HepG2 (cell line): ENCODE measurements around the gene PDPK1. TPM values are rescaled to one million over a fixed set of nuclear protein-coding genes. Genes with fewer than 3 reads are reported as not detected.

ENCODE experiments used
- BRCA1 ChIP-seq: sonication (generic); formaldehyde crosslinking; IDR thresholded peaks from 2 replicates; pipeline ENCODE4 v1.4.0; 2020; ENCODE audit warnings: missing genetic modification reagents
- EZH2 ChIP-seq: conservative IDR thresholded peaks from 2 replicates; pipeline ENCODE4 v1.6.1; 2012; ENCODE audit warnings: mild to moderate bottlenecking, low read depth, low read length, moderate library complexity
- FOXP1 ChIP-seq, 2 experiments: fragments of 450-650 bp in 1 of 2; IDR thresholded peaks; 2 replicates each; pipeline ENCODE4 v1.6.1; 2017 to 2018; ENCODE audit warnings: antibody characterized with exemption in 1 of 2
- MED8 ChIP-seq: sonication (generic); formaldehyde crosslinking; IDR thresholded peaks from 2 replicates; pipeline ENCODE4 v1.8.1; 2023; ENCODE audit warnings: mild to moderate bottlenecking, missing genetic modification reagents; ENCODE audit not compliant: insufficient replicate concordance
- RFXANK ChIP-seq: IDR thresholded peaks from 2 replicates; pipeline ENCODE4 v1.6.1; 2016
- RFXAP ChIP-seq: sonication (generic); formaldehyde crosslinking; IDR thresholded peaks from 2 replicates; pipeline ENCODE4 v1.4.0; 2020; ENCODE audit warnings: missing genetic modification reagents, borderline replicate concordance
- SMYD3 ChIP-seq: sonication (generic); formaldehyde crosslinking; IDR thresholded peaks from 2 replicates; pipeline ENCODE4 v1.8.1; 2023; ENCODE audit warnings: mild to moderate bottlenecking, missing genetic modification reagents
- SOX5 ChIP-seq: IDR thresholded peaks from 2 replicates; pipeline ENCODE4 v1.6.1; 2016; ENCODE audit warnings: borderline replicate concordance
- STAT5B ChIP-seq: sonication (generic); formaldehyde crosslinking; IDR thresholded peaks from 2 replicates; pipeline ENCODE4 v1.4.0; 2020; ENCODE audit warnings: missing genetic modification reagents
- TBX2 ChIP-seq: sonication (generic); formaldehyde crosslinking; IDR thresholded peaks from 2 replicates; pipeline ENCODE4 v1.5.0; 2020; ENCODE audit warnings: missing genetic modification reagents, mild to moderate bottlenecking, borderline replicate concordance
- THRA ChIP-seq: sonication (generic); formaldehyde crosslinking; IDR thresholded peaks from 2 replicates; pipeline ENCODE4 v1.4.0; 2020; ENCODE audit warnings: missing genetic modification reagents, borderline replicate concordance
- ZBTB7B ChIP-seq: sonication (generic); formaldehyde crosslinking; IDR thresholded peaks from 2 replicates; pipeline ENCODE4 v1.4.0; 2020; ENCODE audit warnings: missing genetic modification reagents
- ZFAT ChIP-seq: sonication (generic); formaldehyde crosslinking; conservative IDR thresholded peaks from 2 replicates; pipeline ENCODE4 v1.8.1; 2023; ENCODE audit warnings: missing genetic modification reagents, inconsistent platforms
- ZFP36 ChIP-seq: fragments of 150-350 bp; IDR thresholded peaks from 2 replicates; pipeline ENCODE4 v1.6.1; 2018; ENCODE audit warnings: borderline replicate concordance, low read length, low read depth; ENCODE audit not compliant: partially characterized antibody
- ZNF24 ChIP-seq: fragments of 450-650 bp; IDR thresholded peaks from 2 replicates; pipeline ENCODE4 v1.6.1; 2017; ENCODE audit warnings: antibody characterized with exemption, mild to moderate bottlenecking
- ZNF263 ChIP-seq: sonication (generic); formaldehyde crosslinking; IDR thresholded peaks from 2 replicates; pipeline ENCODE4 v1.4.0; 2020; ENCODE audit warnings: missing genetic modification reagents
- ZNF350 ChIP-seq: sonication (generic); formaldehyde crosslinking; IDR thresholded peaks from 2 replicates; pipeline ENCODE4 v1.4.0; 2020; ENCODE audit warnings: mild to moderate bottlenecking, low read depth, missing genetic modification reagents, borderline replicate concordance
- ZNF597 ChIP-seq: sonication (generic); formaldehyde crosslinking; IDR thresholded peaks from 2 replicates; pipeline ENCODE4 v1.5.0; 2020; ENCODE audit warnings: missing genetic modification reagents
- ZSCAN30 ChIP-seq: sonication (generic); formaldehyde crosslinking; IDR thresholded peaks from 2 replicates; pipeline ENCODE4 v1.5.0; 2020; ENCODE audit warnings: mild to moderate bottlenecking, missing genetic modification reagents
- polyA plus RNA-seq, 8 experiments: library from polyadenylated mRNA; depleted of rRNA in 3 of 8; stranded (reverse) in 7 of 8; unstranded in 1 of 8; fragments of >200 nt; fragmentation: Illumina TruSeq in 4 of 8; extraction: Trizol in 4 of 8; gene quantifications; 2 replicates each; pipeline versions ENCODE4 v1.2.1 to v1.2.3, GENCODE V29; 2011 to 2016; ENCODE audit warnings: low read depth in 4 of 8, missing spikeins in 1 of 8, mixed read lengths in 1 of 8; ENCODE audit not compliant: insufficient read depth in 1 of 8
- total RNA-seq, 5 experiments: library from RNA; depleted of rRNA; stranded (reverse); fragments of >200 nt; fragmentation: Illumina TruSeq; extraction: Trizol; gene quantifications; 2 replicates each; pipeline ENCODE4 v1.2.3, GENCODE V29; 2016; ENCODE audit warnings: low read depth in 1 of 5
- TF ChIP-seq, protein P1 (sequence below): sonication (generic); formaldehyde crosslinking; IDR thresholded peaks from 2 replicates; pipeline ENCODE4 v1.5.0; 2020; ENCODE audit warnings: mild to moderate bottlenecking, missing genetic modification reagents
- TF ChIP-seq, protein P2 (sequence below): IDR thresholded peaks from 2 replicates; pipeline ENCODE4 v1.6.1; 2016; ENCODE audit warnings: missing genetic modification reagents, missing compliant biosample characterization
- TF ChIP-seq, protein P3 (sequence below): sonication (generic); formaldehyde crosslinking; IDR thresholded peaks from 2 replicates; pipeline ENCODE4 v1.8.0; 2023; ENCODE audit warnings: mild to moderate bottlenecking, missing genetic modification reagents
- TF ChIP-seq, protein P4 (sequence below): IDR thresholded peaks from 2 replicates; pipeline ENCODE4 v1.6.1; 2016; ENCODE audit warnings: missing compliant biosample characterization, missing genetic modification reagents, borderline replicate concordance

The PDPK1 gene
- total and polyA plus RNA-seq, 2 of the 13 experiments (the other 11 are each of a cell fraction or from before 2014, with no cell fraction given): 59.6 to 129 TPM

DNA sequence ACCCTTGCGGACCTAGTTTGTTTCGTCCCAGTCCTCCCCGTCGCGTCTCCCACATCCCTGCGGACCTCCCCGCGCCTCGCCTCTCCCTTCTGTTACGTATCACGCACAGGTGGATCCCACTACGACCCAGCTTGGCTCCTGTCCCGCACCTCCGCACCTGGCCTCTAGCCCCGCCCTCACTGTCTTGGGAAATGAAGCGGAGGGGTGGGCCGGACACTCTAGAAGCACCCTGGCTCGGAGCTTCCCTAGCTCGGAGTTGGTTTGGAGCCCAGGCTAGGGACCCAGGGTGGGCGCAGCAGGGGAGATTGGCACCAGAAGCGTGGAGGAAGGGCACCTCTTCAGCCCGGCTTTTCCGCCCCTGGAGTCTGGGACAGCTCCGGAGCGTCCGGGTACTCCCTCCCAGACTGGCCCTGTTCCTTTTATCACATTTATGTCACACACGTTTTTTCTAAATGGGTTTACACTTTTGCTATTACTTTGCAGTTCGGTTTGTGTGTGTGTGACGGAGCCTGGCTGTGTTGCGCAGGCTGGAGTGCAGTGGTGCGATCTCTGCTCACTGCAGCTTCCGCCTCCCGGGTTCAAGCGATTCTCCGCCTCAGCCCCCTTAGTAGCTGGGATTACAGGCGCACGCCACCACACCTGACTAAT, 5.2 kb upstream of the PDPK1 start (continued):
- TF ChIP-seq THRA (CRISPR knock-in tag) (no peak), ZSCAN30 (CRISPR knock-in tag) (no peak), ZNF24 (no peak), SMYD3 (0 out of 2 replicates have a peak, but pooled peaks have one; percentile 2), STAT5B (CRISPR knock-in tag) (no peak), RFXANK (CRISPR knock-in tag) (no peak), ZFP36 (no peak), ZBTB7B (CRISPR knock-in tag) (0 out of 2 replicates have a peak, but pooled peaks have one; percentile 3), ZNF350 (peak; percentile 28; the same call in 1 of the 2 replicates), ZNF263 (peak; percentile 80), MED8 (no peak), SOX5 (CRISPR knock-in tag) (no peak), FOXP1 (IDR thresholded peaks at IDR 0.05) (no peak), FOXP1 (CRISPR knock-in tag; IDR thresholded peaks at IDR 0.05) (no peak), RFXAP (no peak), EZH2 (no peak), ZNF597 (CRISPR knock-in tag) (no peak), TBX2 (no peak; the same call in 1 of the 2 replicates), ZFAT (CRISPR knock-in tag) (no peak), BRCA1 (CRISPR knock-in tag) (no peak)
- TF ChIP-seq, protein P1, sequence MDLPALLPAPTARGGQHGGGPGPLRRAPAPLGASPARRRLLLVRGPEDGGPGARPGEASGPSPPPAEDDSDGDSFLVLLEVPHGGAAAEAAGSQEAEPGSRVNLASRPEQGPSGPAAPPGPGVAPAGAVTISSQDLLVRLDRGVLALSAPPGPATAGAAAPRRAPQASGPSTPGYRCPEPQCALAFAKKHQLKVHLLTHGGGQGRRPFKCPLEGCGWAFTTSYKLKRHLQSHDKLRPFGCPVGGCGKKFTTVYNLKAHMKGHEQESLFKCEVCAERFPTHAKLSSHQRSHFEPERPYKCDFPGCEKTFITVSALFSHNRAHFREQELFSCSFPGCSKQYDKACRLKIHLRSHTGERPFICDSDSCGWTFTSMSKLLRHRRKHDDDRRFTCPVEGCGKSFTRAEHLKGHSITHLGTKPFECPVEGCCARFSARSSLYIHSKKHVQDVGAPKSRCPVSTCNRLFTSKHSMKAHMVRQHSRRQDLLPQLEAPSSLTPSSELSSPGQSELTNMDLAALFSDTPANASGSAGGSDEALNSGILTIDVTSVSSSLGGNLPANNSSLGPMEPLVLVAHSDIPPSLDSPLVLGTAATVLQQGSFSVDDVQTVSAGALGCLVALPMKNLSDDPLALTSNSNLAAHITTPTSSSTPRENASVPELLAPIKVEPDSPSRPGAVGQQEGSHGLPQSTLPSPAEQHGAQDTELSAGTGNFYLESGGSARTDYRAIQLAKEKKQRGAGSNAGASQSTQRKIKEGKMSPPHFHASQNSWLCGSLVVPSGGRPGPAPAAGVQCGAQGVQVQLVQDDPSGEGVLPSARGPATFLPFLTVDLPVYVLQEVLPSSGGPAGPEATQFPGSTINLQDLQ (CRISPR knock-in tag): 0 out of 2 replicates have a peak, but pooled peaks have one; percentile 13
- TF ChIP-seq, protein P2, sequence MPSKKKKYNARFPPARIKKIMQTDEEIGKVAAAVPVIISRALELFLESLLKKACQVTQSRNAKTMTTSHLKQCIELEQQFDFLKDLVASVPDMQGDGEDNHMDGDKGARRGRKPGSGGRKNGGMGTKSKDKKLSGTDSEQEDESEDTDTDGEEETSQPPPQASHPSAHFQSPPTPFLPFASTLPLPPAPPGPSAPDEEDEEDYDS (CRISPR knock-in tag): no peak
- TF ChIP-seq, protein P3, sequence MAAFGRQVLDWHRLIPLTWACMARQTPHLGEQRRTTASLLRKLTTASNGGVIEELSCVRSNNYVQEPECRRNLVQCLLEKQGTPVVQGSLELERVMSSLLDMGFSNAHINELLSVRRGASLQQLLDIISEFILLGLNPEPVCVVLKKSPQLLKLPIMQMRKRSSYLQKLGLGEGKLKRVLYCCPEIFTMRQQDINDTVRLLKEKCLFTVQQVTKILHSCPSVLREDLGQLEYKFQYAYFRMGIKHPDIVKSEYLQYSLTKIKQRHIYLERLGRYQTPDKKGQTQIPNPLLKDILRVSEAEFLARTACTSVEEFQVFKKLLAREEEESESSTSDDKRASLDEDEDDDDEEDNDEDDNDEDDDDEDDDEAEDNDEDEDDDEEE (CRISPR knock-in tag): 0 out of 2 replicates have a peak, but pooled peaks have one; percentile 67
- TF ChIP-seq, protein P4, sequence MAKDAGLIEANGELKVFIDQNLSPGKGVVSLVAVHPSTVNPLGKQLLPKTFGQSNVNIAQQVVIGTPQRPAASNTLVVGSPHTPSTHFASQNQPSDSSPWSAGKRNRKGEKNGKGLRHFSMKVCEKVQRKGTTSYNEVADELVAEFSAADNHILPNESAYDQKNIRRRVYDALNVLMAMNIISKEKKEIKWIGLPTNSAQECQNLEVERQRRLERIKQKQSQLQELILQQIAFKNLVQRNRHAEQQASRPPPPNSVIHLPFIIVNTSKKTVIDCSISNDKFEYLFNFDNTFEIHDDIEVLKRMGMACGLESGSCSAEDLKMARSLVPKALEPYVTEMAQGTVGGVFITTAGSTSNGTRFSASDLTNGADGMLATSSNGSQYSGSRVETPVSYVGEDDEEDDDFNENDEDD (CRISPR knock-in tag): no peak
